ENCODE data around the gene ZFC3H1.

The ZFC3H1 gene

GRCh38 chr12:71641390-71641789, 22.3 kb downstream of the ZFC3H1 start:
- Histone ChIP-seq H3K9ac (no peak overlapping the region), H3K79me2 (no peaks in the 10 kb centered on the region), H3K36me3 (ENCODE audit: control insufficient read depth, insufficient read depth, low read length) (no peaks in the 10 kb centered on the region), H3K9me3 (ENCODE audit: control insufficient read depth, low read length) (no peaks in the 10 kb centered on the region), H3K4me3 (ENCODE audit: low read depth, low read length) (no peak overlapping the region), H3K4me1 (no peaks in the 10 kb centered on the region), H3K27me3 (ENCODE audit: control insufficient read depth, insufficient read depth, low read length) (no peaks in the 10 kb centered on the region), H3K27ac (no peak overlapping the region), H2AFZ (no peak overlapping the region), H3K4me2 (ENCODE audit: low read length) (no peak overlapping the region)
- TF ChIP-seq CTCF (IDR thresholded peaks at IDR 0.05), result no peak

GRCh38 chr12:71640316-71640715, 23.3 kb downstream of the ZFC3H1 start:
- Histone ChIP-seq H3K36me3 (ENCODE audit: control insufficient read depth, insufficient read depth, low read length) (no peaks in the 10 kb centered on the region), H2AFZ (no peak overlapping the region), H3K4me2 (ENCODE audit: low read length) (no peak overlapping the region), H3K79me2 (no peaks in the 10 kb centered on the region), H3K4me1 (no peaks in the 10 kb centered on the region), H3K27ac (no peak overlapping the region), H3K9me3 (ENCODE audit: control insufficient read depth, low read length) (no peaks in the 10 kb centered on the region), H3K4me3 (ENCODE audit: low read depth, low read length) (no peak overlapping the region), H3K9ac (no peak overlapping the region), H3K27me3 (ENCODE audit: control insufficient read depth, insufficient read depth, low read length) (no peaks in the 10 kb centered on the region)
- no peak for TF ChIP-seq CTCF (IDR thresholded peaks at IDR 0.05)

GRCh38 chr12:71639341-71639760, 24.3 kb downstream of the ZFC3H1 start:
- no peaks in the 10 kb centered on the region for H3K27me3 ChIP-seq (ENCODE audit: control insufficient read depth, insufficient read depth, low read length)
- H3K36me3 ChIP-seq (ENCODE audit: control insufficient read depth, insufficient read depth, low read length), result no peaks in the 10 kb centered on the region
- no peaks in the 10 kb centered on the region for H3K9me3 ChIP-seq (ENCODE audit: control insufficient read depth, low read length)
- no peaks in the 10 kb centered on the region for H3K4me1 ChIP-seq
- H3K4me3 ChIP-seq (ENCODE audit: low read depth, low read length), result no peak overlapping the region
- H3K27ac ChIP-seq, result no peak overlapping the region
- no peaks in the 10 kb centered on the region for H3K79me2 ChIP-seq
- H2AFZ ChIP-seq, result no peak overlapping the region
- H3K4me2 ChIP-seq (ENCODE audit: low read length), result no peak overlapping the region
- TF ChIP-seq CTCF (IDR thresholded peaks at IDR 0.05), result no peak
- no peak overlapping the region for H3K9ac ChIP-seq

GRCh38 chr12:71638499-71638898, 25.1 kb downstream of the ZFC3H1 start:
- H3K27ac ChIP-seq, result no peak overlapping the region
- no peak overlapping the region for H3K4me3 ChIP-seq (ENCODE audit: low read depth, low read length)
- no peaks in the 10 kb centered on the region for H3K27me3 ChIP-seq (ENCODE audit: control insufficient read depth, insufficient read depth, low read length)
- H3K36me3 ChIP-seq (ENCODE audit: control insufficient read depth, insufficient read depth, low read length), result no peaks in the 10 kb centered on the region
- H3K9me3 ChIP-seq (ENCODE audit: control insufficient read depth, low read length), result no peaks in the 10 kb centered on the region
- H3K4me1 ChIP-seq, result no peaks in the 10 kb centered on the region
- H2AFZ ChIP-seq, result no peak overlapping the region
- H3K4me2 ChIP-seq (ENCODE audit: low read length), result no peak overlapping the region
- H3K9ac ChIP-seq, result no peak overlapping the region
- TF ChIP-seq CTCF (IDR thresholded peaks at IDR 0.05), result no peak
- H3K79me2 ChIP-seq, result no peaks in the 10 kb centered on the region

- H3K9ac ChIP-seq, result no peak overlapping the region
- H3K4me1 ChIP-seq, result no peaks in the 10 kb centered on the region
- no peak overlapping the region for H2AFZ ChIP-seq
- no peak overlapping the region for H3K4me3 ChIP-seq (ENCODE audit: low read depth, low read length)
- H3K27ac ChIP-seq, result no peak overlapping the region
- H3K36me3 ChIP-seq (ENCODE audit: control insufficient read depth, insufficient read depth, low read length), result no peaks in the 10 kb centered on the region
- no peak overlapping the region for H3K4me2 ChIP-seq (ENCODE audit: low read length)
- H3K79me2 ChIP-seq, result no peaks in the 10 kb centered on the region
- no peaks in the 10 kb centered on the region for H3K9me3 ChIP-seq (ENCODE audit: control insufficient read depth, low read length)
- TF ChIP-seq CTCF (IDR thresholded peaks at IDR 0.05), result peak; percentile 74
- H3K27me3 ChIP-seq (ENCODE audit: control insufficient read depth, insufficient read depth, low read length), result no peaks in the 10 kb centered on the region
Observed at GRCh38 chr12:71636704-71637115, 26.9 kb downstream of the ZFC3H1 start.
